K562 (cell line): ENCODE results near the gene WDR31. TPM values are rescaled to one million over a fixed set of nuclear protein-coding genes. Genes with fewer than 3 reads are reported as not detected.

Experiments used
- ATAC-seq: fragments of 200-7000 bp; cut with Tn5 transposase; 3 replicates; pipeline ENCODE4 v1.9.1; 2020; ENCODE audit warnings: moderate library complexity
- BruUV-seq: library from RNA; stranded (reverse); fragments of 400-500 nt; replicated peaks from 2 replicates; lab custom pipeline; 2021; lab: Mats Ljungman, UMichigan
- CTCF ChIA-PET: fragments of 300-600 bp; formaldehyde crosslinking; extraction: SDS; loops from one replicate; lab custom pipeline; 2021; ENCODE audit warnings: low intra/inter-chr PET ratio; lab: Yijun Ruan, JAX
- POLR2A ChIA-PET: fragments of 300-600, 350-650 bp; sonication (Branson Sonifier 250); formaldehyde crosslinking; extraction: SDS; loops from one replicate; lab custom pipeline; 2021; ENCODE audit warnings: antibody characterized with exemption, inconsistent platforms; lab: Yijun Ruan, JAX
- DNase-seq, 4 experiments: peaks; one replicate each; pipeline versions ENCODE4 v3.0.0 to v3.0.0-alpha.2; 2011 to 2018; ENCODE audit warnings: low spot score in 3 of 4, mixed read lengths in 3 of 4; ENCODE audit errors: extremely low read depth in 1 of 4
- FAIRE-seq: peaks from 2 replicates; lab custom pipeline; 2011; peaks lifted over from hg19 to GRCh38; lab: Jason Lieb, UNC
- H2AFZ ChIP-seq: 2 replicates; pipeline ENCODE4 v1.6.0; 2011; ENCODE audit warnings: low read depth, low read length, control low read depth, inconsistent platforms
- H3K27ac ChIP-seq: fragments of 200-600 bp; 3 replicates; pipeline ENCODE4 v1.8.0; 2011; ENCODE audit warnings: low read depth, mild to moderate bottlenecking, control low read depth, inconsistent platforms, low read length, moderate library complexity, mixed read lengths; ENCODE audit errors: extremely low read depth
- H3K27me3 ChIP-seq, 2 experiments: fragments of 300-600 bp in 1 of 2; 2 replicates in 1 of 2; 3 replicates in 1 of 2; pipeline versions ENCODE4 v1.6.0 to v1.8.0; 2011; ENCODE audit warnings: inconsistent platforms in 2 of 2, low read length in 2 of 2, mild to moderate bottlenecking in 1 of 2, mixed read lengths in 1 of 2, moderate library complexity in 1 of 2; ENCODE audit not compliant: control insufficient read depth in 2 of 2, insufficient read depth in 2 of 2
- H3K36me3 ChIP-seq: fragments of 300-600 bp; 3 replicates; pipeline ENCODE4 v1.8.0; 2011; ENCODE audit warnings: mild to moderate bottlenecking, low read length, inconsistent platforms; ENCODE audit not compliant: control insufficient read depth, insufficient read depth
- H3K4me1 ChIP-seq, 2 experiments: fragments of 200-600 bp in 1 of 2; replicated peaks in 1 of 2; 2 replicates in 1 of 2; 3 replicates in 1 of 2; pipeline versions ENCODE4 v1.5.1 to v1.8.0; 2011; ENCODE audit warnings: inconsistent platforms in 2 of 2, low read length in 2 of 2, mild to moderate bottlenecking in 1 of 2, mixed read lengths in 1 of 2, moderate library complexity in 1 of 2; ENCODE audit not compliant: control insufficient read depth in 2 of 2, insufficient read depth in 2 of 2
- H3K4me2 ChIP-seq: 2 replicates; pipeline ENCODE4 v1.6.1; 2011; ENCODE audit warnings: low read length, control low read depth, inconsistent platforms, mixed read lengths; ENCODE audit not compliant: insufficient read depth
- H3K4me3 ChIP-seq: fragments of 200-600 bp; sonication (generic), shearing (Covaris generic); 2 replicates; pipeline ENCODE4 v1.5.1; 2016; ENCODE audit warnings: control low read depth, inconsistent platforms
- H3K79me2 ChIP-seq: fragments of 200-600 bp; 3 replicates; pipeline ENCODE4 v1.8.0; 2011; ENCODE audit warnings: low read length, inconsistent platforms; ENCODE audit not compliant: control insufficient read depth, insufficient read depth
- H3K9ac ChIP-seq, 2 experiments: 2 replicates each; pipeline versions ENCODE4 v1.6.0 to v1.6.1; 2011; ENCODE audit warnings: low read depth in 2 of 2, low read length in 2 of 2, control low read depth in 1 of 2, inconsistent platforms in 1 of 2, mild to moderate bottlenecking in 1 of 2, mixed read lengths in 1 of 2; ENCODE audit not compliant: insufficient read depth in 1 of 2
- H3K9me1 ChIP-seq: one replicate; pipeline ENCODE4 v1.6.0; 2011; ENCODE audit warnings: inconsistent platforms, mild to moderate bottlenecking, low read length, moderate library complexity; ENCODE audit not compliant: control insufficient read depth, insufficient read depth
- H3K9me3 ChIP-seq: replicated peaks from 2 replicates; pipeline ENCODE4 v1.5.1; 2011; ENCODE audit warnings: low read depth, low read length, inconsistent platforms; ENCODE audit not compliant: control insufficient read depth, insufficient read depth
- H4K20me1 ChIP-seq: replicated peaks from 2 replicates; pipeline ENCODE4 v1.6.1; 2011; ENCODE audit warnings: low read length, inconsistent platforms, mixed read lengths; ENCODE audit not compliant: control insufficient read depth, insufficient read depth
- ARID4B ChIP-seq: sonication (generic); formaldehyde crosslinking; IDR thresholded peaks from 2 replicates; pipeline ENCODE4 v1.8.0; 2022; ENCODE audit warnings: mild to moderate bottlenecking, missing genetic modification reagents
- BMI1 ChIP-seq: fragments of 150-350 bp; IDR thresholded peaks from 2 replicates; pipeline ENCODE4 v1.6.1; 2014; ENCODE audit warnings: low read length
- CHD2 ChIP-seq: IDR thresholded peaks from 2 replicates; pipeline ENCODE4 v1.6.1; 2011; ENCODE audit warnings: low read depth, low read length
- HNRNPK ChIP-seq: fragments of 200-400 bp; formaldehyde crosslinking; IDR thresholded peaks from one replicate; pipeline ENCODE4 v1.6.1; 2018; ENCODE audit warnings: mild to moderate bottlenecking, low read depth, low read length; ENCODE audit not compliant: poor library complexity, severe bottlenecking
- RHOXF2B ChIP-seq: fragments of 250-450 bp; sonication (Bioruptor Pico); conservative IDR thresholded peaks from 2 replicates; pipeline ENCODE4 v1.5.1; 2021
- SP1 ChIP-seq: sonication (generic); formaldehyde crosslinking; IDR thresholded peaks from 2 replicates; pipeline ENCODE4 v1.8.1; 2022; ENCODE audit warnings: mild to moderate bottlenecking, missing genetic modification reagents
- ZFPM2 ChIP-seq: fragments of 250-450 bp; sonication (Bioruptor Pico); IDR thresholded peaks from 2 replicates; pipeline ENCODE4 v1.5.1; 2022; ENCODE audit warnings: mild to moderate bottlenecking
- ZNF512 ChIP-seq: IDR thresholded peaks from 2 replicates; pipeline ENCODE4 v1.6.1; 2016; ENCODE audit warnings: missing genetic modification characterization, missing compliant biosample characterization
- ZNF561 ChIP-seq: fragments of 450-650 bp; formaldehyde crosslinking; conservative IDR thresholded peaks from 2 replicates; pipeline ENCODE4 v1.4.0; 2020; ENCODE audit warnings: mild to moderate bottlenecking, moderate library complexity
- ZSCAN29 ChIP-seq: fragments of 450-650 bp; IDR thresholded peaks from 2 replicates; pipeline ENCODE4 v1.6.1; 2017
- WGBS: fragments of 100-300 bp; shearing (Covaris generic); methylation state at CpG from one replicate; pipeline ENCODE4 v1.1.6; 2016; ENCODE audit warnings: low coverage, mixed read lengths; ENCODE audit not compliant: insufficient coverage; ENCODE audit errors: missing lambda C conversion rate; 5-methylcytosine and 5-hydroxymethylcytosine counted together
- in situ Hi-C: fragments of 300-500 bp; cut with MboI; formaldehyde crosslinking; loops from 4 replicates; pipeline ENCODE4 v1.15.0; 2018; ENCODE audit warnings: inconsistent platforms, mixed read lengths
- intact Hi-C: fragments of 100-400 bp; cut with micrococcal nuclease; formaldehyde crosslinking; loops from 2 replicates; pipeline ENCODE4 v1.14.2; 2022
- polyA plus RNA-seq, 8 experiments: library from polyadenylated mRNA; depleted of rRNA in 4 of 8; stranded (reverse) in 5 of 8; unstranded in 3 of 8; fragments of >200 nt; fragmentation: Nextera tagmentation in 2 of 8; fragmentation: Illumina TruSeq in 1 of 8; extraction: Ambion mirVana in 2 of 8; extraction: Trizol in 1 of 8; gene quantifications; 2 replicates each; pipeline versions ENCODE4 v1.2.1 to v1.2.3, GENCODE V29; 2011 to 2014; ENCODE audit warnings: inconsistent platforms in 1 of 8, missing spikeins in 1 of 8
- total RNA-seq, 7 experiments: library from RNA; depleted of rRNA in 6 of 7; stranded (reverse); fragments of >200 nt in 6 of 7; fragmentation: Illumina TruSeq in 2 of 7; extraction: Trizol in 2 of 7; gene quantifications; 2 replicates each; pipeline versions ENCODE4 v1.2.1 to v1.2.3, GENCODE V29; 2011 to 2021; ENCODE audit warnings: low replicate concordance in 1 of 7

The WDR31 gene
- total and polyA plus RNA-seq, 9 of the 15 experiments (the other 6 are each of a cell fraction or from before 2014, with no cell fraction given) = 0.35 to 1.8 (median 0.95) TPM

GRCh38 chr9:113328045-113328782 is 11.9 kb downstream of the WDR31 start (continued):
- no peak for TF ChIP-seq HNRNPK
- TF ChIP-seq, all 486 proteins: peak for 0

- H3K4me2 ChIP-seq = no peak overlapping the region
- DNase-seq = no peak
- TF ChIP-seq ZNF512 (tag) (peak; percentile 54), CHD2 (no peak), ZFPM2 (CRISPR knock-in tag) (no peak), ARID4B (CRISPR knock-in tag) (no peak), ZSCAN29 (no peak), SP1 (no peak), ZNF561 (CRISPR knock-in tag) (no peak), RHOXF2B (no peak), BMI1 (no peak)
- no peak overlapping the region for H3K9ac ChIP-seq
- 63% methylated on average over 4 of the region's 4 CpGs for WGBS
- H2AFZ ChIP-seq = no peak overlapping the region
- H3K79me2 ChIP-seq = no peaks in the 10 kb centered on the region
- no TSS peak for BruUV-seq
- no peak overlapping the region for H3K4me3 ChIP-seq
- no peak for FAIRE-seq
- peaks cover 0 to 5% of the 10 kb centered on the region in 2 experiments; a peak in 2 of 5 replicates for H3K27me3 ChIP-seq
- ChIA-PET POLR2A (interaction anchor here (0.6 to 2.5 kb wide), 6 partner anchors 8 to 1604 kb away, joined by 3 to 10 read pairs (median 3); partner anchors contain the start of gene WDR31), CTCF (interaction anchor here (0.6 kb wide), 1 partner anchor 19 kb away, joined by 3 read pairs; no protein-coding TSS in a partner anchor)
- no peak for ATAC-seq
- no peaks in the 10 kb centered on the region for H3K36me3 ChIP-seq
- H3K4me1 ChIP-seq = peaks cover 0 to 6% of the 10 kb centered on the region in 2 experiments; a peak in 2 of 5 replicates
- intact Hi-C loops = no loop called here
- no peaks in the 10 kb centered on the region for H4K20me1 ChIP-seq
- H3K27ac ChIP-seq = no peak overlapping the region
- no peaks in the 10 kb centered on the region for H3K9me1 ChIP-seq
- in situ Hi-C loops = no loop called here
- no peaks in the 10 kb centered on the region for H3K9me3 ChIP-seq
Measured at GRCh38 chr9:113326230-113326629, 13.8 kb downstream of the WDR31 start.
